ENCODE results near the gene MUSK. TPM values are rescaled to one million over a fixed set of nuclear protein-coding genes. Genes with fewer than 3 reads are reported as not detected.

The MUSK gene
- total RNA-seq, 2 donors from 2014 or later = 2.0 to 6.1 TPM

DNA sequence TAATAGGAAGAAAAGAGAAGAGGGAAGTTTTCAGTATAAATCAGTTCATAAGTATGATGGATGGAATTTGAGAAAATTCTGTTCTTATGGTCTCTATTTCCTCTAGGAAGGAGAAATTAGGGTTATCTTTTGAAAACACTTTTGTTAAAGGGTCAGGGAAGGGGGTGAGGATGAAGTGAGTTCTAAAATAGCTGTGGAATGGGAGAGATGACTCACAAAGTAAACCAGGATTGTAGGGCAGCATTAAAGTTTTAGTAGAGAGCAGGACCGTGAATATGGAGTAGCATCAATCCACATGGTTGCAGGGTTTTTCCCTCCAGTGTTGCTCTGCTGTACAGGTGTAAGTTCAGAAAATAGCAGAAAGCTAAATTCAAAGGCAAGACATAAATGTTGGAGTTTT lies 32.4 kb downstream of the MUSK start:
- Histone ChIP-seq H3K4me1 (no peaks in the 10 kb centered on the region), H3K9me3 (no peaks in the 10 kb centered on the region), H3K4me3 (no peak overlapping the region), H3K27ac (no peak overlapping the region), H3K27me3 (no peaks in the 10 kb centered on the region), H3K36me3 (no peaks in the 10 kb centered on the region)
- TF ChIP-seq, protein P1, sequence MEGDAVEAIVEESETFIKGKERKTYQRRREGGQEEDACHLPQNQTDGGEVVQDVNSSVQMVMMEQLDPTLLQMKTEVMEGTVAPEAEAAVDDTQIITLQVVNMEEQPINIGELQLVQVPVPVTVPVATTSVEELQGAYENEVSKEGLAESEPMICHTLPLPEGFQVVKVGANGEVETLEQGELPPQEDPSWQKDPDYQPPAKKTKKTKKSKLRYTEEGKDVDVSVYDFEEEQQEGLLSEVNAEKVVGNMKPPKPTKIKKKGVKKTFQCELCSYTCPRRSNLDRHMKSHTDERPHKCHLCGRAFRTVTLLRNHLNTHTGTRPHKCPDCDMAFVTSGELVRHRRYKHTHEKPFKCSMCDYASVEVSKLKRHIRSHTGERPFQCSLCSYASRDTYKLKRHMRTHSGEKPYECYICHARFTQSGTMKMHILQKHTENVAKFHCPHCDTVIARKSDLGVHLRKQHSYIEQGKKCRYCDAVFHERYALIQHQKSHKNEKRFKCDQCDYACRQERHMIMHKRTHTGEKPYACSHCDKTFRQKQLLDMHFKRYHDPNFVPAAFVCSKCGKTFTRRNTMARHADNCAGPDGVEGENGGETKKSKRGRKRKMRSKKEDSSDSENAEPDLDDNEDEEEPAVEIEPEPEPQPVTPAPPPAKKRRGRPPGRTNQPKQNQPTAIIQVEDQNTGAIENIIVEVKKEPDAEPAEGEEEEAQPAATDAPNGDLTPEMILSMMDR (IDR thresholded peaks at IDR 0.05) = no peak
- no peak for DNase-seq (ENCODE audit: low spot score)

DNA sequence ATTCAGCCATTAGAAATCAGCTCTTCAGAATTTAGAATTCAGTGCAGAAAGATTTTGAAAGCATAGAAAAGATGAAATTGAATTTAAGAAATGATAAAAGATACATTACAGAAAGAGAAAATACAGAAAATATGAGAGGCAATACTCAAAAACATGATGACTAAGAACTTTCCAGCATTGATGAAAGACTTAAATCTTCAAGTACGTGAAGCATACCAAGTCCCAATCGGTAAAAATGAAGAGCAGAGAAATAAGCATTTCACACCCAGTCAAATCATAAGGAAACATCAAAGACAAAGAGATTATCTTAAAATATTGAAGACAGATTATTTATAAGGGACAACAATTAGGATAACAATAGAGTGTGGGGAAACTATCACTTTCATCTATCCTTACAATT lies 35.1 kb downstream of the MUSK start:
- Histone ChIP-seq H3K36me3 (no peaks in the 10 kb centered on the region), H3K4me1 (no peaks in the 10 kb centered on the region), H3K9me3 (no peaks in the 10 kb centered on the region), H3K27ac (no peak overlapping the region), H3K27me3 (no peaks in the 10 kb centered on the region), H3K4me3 (no peak overlapping the region)
- DNase-seq (ENCODE audit: low spot score) = no peak
- TF ChIP-seq, protein P1 (IDR thresholded peaks at IDR 0.05) = no peak

DNA sequence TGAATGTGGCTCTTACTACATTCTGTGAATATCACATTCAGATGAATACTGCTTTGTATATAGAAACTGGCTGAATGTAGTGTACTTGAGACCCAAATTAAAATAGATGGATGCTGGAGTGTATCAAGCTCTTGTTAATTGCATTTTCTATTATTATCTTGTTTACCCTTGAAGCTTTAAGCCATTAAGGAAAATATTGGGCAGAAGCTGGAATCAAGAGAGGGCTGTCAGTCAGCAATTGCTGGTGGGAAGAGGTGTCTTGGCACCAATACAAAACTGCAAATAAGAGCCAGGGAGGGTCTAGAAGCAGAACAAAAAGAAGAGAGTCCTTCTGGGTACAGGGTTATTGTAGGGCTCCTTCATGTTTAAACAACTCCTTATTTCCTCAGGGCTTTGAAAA lies 38.8 kb downstream of the MUSK start:
- Histone ChIP-seq H3K27me3 (no peaks in the 10 kb centered on the region), H3K9me3 (no peaks in the 10 kb centered on the region), H3K4me1 (no peaks in the 10 kb centered on the region), H3K36me3 (no peaks in the 10 kb centered on the region), H3K27ac (no peak overlapping the region), H3K4me3 (no peak overlapping the region)
- DNase-seq (ENCODE audit: low spot score) = no peak
- TF ChIP-seq, protein P1 (IDR thresholded peaks at IDR 0.05) = no peak

DNA sequence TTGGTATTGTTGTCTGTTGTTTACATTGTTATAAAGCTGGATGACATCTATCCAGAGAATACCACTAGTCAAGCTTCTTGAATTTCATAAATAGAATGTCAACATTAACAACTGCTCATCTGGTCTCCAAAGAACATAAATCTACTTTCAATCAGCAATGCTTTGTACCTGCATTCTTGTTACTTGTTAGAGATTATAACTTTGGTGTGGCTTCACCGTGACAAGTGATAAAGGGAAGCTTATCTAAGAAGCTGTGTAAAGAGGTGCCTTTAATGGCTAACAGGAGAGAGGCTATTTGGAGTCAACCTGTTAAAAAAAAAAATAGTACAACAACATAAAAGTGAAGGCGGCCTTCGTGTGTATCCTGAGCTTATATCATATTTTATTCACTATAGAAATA lies 41.8 kb downstream of the MUSK start:
- no peak for DNase-seq (ENCODE audit: low spot score)
- TF ChIP-seq, protein P1 (IDR thresholded peaks at IDR 0.05) = no peak
- H3K4me1 ChIP-seq = no peaks in the 10 kb centered on the region
- H3K9me3 ChIP-seq = no peaks in the 10 kb centered on the region
- H3K4me3 ChIP-seq = no peak overlapping the region
- H3K27ac ChIP-seq = no peak overlapping the region
- H3K27me3 ChIP-seq = no peaks in the 10 kb centered on the region
- H3K36me3 ChIP-seq = no peaks in the 10 kb centered on the region

DNA sequence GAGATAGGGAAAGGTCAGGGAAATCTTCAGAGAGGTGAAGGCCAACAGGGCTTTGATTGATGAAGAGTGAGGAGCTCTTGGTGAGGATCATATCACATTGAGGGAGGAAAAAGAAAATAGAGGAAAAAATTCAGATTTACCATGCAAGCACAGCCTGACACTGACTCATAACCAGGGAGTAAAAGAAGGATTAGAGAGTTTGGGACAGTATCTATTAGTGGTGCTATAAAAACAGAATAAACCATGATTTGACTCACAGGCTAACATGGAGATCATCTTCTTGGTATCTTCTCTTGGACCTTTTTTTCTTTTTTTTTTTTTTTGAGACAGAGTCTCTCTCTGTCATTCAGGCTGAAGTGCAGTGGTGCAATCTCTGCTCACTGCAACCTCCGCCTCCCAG lies 44.4 kb downstream of the MUSK start:
- Histone ChIP-seq H3K27ac (no peak overlapping the region), H3K4me1 (no peaks in the 10 kb centered on the region), H3K4me3 (no peak overlapping the region), H3K27me3 (no peaks in the 10 kb centered on the region), H3K9me3 (no peaks in the 10 kb centered on the region), H3K36me3 (no peaks in the 10 kb centered on the region)
- TF ChIP-seq, protein P1 (IDR thresholded peaks at IDR 0.05) = no peak
- DNase-seq (ENCODE audit: low spot score) = no peak

DNA sequence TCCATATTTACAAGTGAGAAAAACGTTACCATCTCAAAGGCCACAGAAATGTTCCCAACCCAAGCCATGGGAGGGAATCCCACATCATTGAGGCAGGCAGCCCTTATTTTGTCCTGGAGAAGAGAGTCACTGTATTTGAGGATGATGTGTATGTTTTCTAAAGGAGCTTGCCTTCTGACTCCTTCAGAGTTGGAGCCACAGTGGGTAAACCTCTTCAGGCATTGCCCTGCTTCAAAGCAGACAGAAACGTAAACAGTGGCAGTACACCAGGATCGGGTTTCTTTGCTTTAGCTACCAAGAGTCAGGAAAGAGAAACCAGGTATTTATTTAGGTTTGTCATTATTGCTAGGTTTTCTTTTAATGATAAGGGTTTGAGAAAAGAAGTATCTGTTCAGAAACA lies 45.7 kb downstream of the MUSK start:
- DNase-seq (ENCODE audit: low spot score) = no peak
- Histone ChIP-seq H3K27me3 (no peaks in the 10 kb centered on the region), H3K4me3 (no peak overlapping the region), H3K27ac (no peak overlapping the region), H3K9me3 (no peaks in the 10 kb centered on the region), H3K4me1 (no peaks in the 10 kb centered on the region), H3K36me3 (no peaks in the 10 kb centered on the region)
- TF ChIP-seq, protein P1 (IDR thresholded peaks at IDR 0.05) = no peak

All from right atrium auricular region (tissue), 2 donors.